ENCODE measurements around the gene MAF. TPM values are rescaled to one million over a fixed set of nuclear protein-coding genes. Genes with fewer than 3 reads are reported as not detected.

MAF gene
- total and polyA plus RNA-seq, 2 donors (not counting 1 experiment from before 2014, with no cell fraction given) = 6.6 to 27.7 TPM

GRCh38 chr16:79645701-79646100 is 45.2 kb upstream of the MAF start:
- Histone ChIP-seq H3K27ac (ENCODE audit: insufficient read depth, low read length) (no peak overlapping the region), H3K4me2 (ENCODE audit: extremely low read depth, insufficient read depth, low read length) (no peak overlapping the region), H3K4me3 (replicated peaks in 1 of 4; ENCODE audit: control extremely low read depth in 1 of 4, insufficient read depth in 1 of 4, low read depth in 3 of 4, low read length in 4 of 4) (no peak overlapping the region), H4K20me1 (ENCODE audit: control insufficient read depth, extremely low read depth, insufficient read depth, low read length) (no peaks in the 10 kb centered on the region), H3K9me3 (ENCODE audit: control insufficient read depth, insufficient read depth, low read depth, low read length) (no peaks in the 10 kb centered on the region), H3K27me3 (ENCODE audit: control insufficient read depth, insufficient read depth, low read length) (no peaks in the 10 kb centered on the region), H2AFZ (ENCODE audit: low read length) (no peak overlapping the region), H3K4me1 (ENCODE audit: control insufficient read depth, extremely low read depth, insufficient read depth, low read length) (no peaks in the 10 kb centered on the region), H3K79me2 (ENCODE audit: control insufficient read depth, insufficient read depth, low read length) (no peaks in the 10 kb centered on the region), H3K36me3 (ENCODE audit: control insufficient read depth, insufficient read depth, low read length) (no peaks in the 10 kb centered on the region), H3K9ac (ENCODE audit: insufficient read depth, low read length) (no peak overlapping the region)
- TF ChIP-seq EZH2 (IDR thresholded peaks at IDR 0.05; ENCODE audit: low read length, missing control alignments) (no peak), CTCF (conservative IDR thresholded peaks at IDR 0.05 in 1 of 2, IDR thresholded peaks at IDR 0.05 in 1 of 2; ENCODE audit: low read depth in 1 of 2, low read length in 2 of 2) (no peak)
- DNase-seq (ENCODE audit: low read depth in 2 of 2) = peak in 1 of 2 donors; percentile 5

GRCh38 chr16:79644971-79645667 is 44.6 kb upstream of the MAF start:
- no peaks in the 10 kb centered on the region for H3K27me3 ChIP-seq (ENCODE audit: control insufficient read depth, insufficient read depth, low read length)
- peak in 1 of 2 donors; percentile 10 for DNase-seq (ENCODE audit: low read depth in 2 of 2)
- no peak overlapping the region for H3K27ac ChIP-seq (ENCODE audit: insufficient read depth, low read length)
- no peaks in the 10 kb centered on the region for H3K9me3 ChIP-seq (ENCODE audit: control insufficient read depth, insufficient read depth, low read depth, low read length)
- H3K9ac ChIP-seq (ENCODE audit: insufficient read depth, low read length) = no peak overlapping the region
- no peak overlapping the region for H3K4me3 ChIP-seq (replicated peaks in 1 of 4; ENCODE audit: control extremely low read depth in 1 of 4, insufficient read depth in 1 of 4, low read depth in 3 of 4, low read length in 4 of 4)
- H3K4me2 ChIP-seq (ENCODE audit: extremely low read depth, insufficient read depth, low read length) = no peak overlapping the region
- no peaks in the 10 kb centered on the region for H3K79me2 ChIP-seq (ENCODE audit: control insufficient read depth, insufficient read depth, low read length)
- no peak overlapping the region for H2AFZ ChIP-seq (ENCODE audit: low read length)
- no peaks in the 10 kb centered on the region for H3K4me1 ChIP-seq (ENCODE audit: control insufficient read depth, extremely low read depth, insufficient read depth, low read length)
- no peaks in the 10 kb centered on the region for H3K36me3 ChIP-seq (ENCODE audit: control insufficient read depth, insufficient read depth, low read length)
- TF ChIP-seq EZH2 (IDR thresholded peaks at IDR 0.05; ENCODE audit: low read length, missing control alignments) = no peak
- no peak for TF ChIP-seq CTCF (conservative IDR thresholded peaks at IDR 0.05 in 1 of 2, IDR thresholded peaks at IDR 0.05 in 1 of 2; ENCODE audit: low read depth in 1 of 2, low read length in 2 of 2)
- H4K20me1 ChIP-seq (ENCODE audit: control insufficient read depth, extremely low read depth, insufficient read depth, low read length) = no peaks in the 10 kb centered on the region

- Histone ChIP-seq H3K27me3 (ENCODE audit: control insufficient read depth, insufficient read depth, low read length) (no peaks in the 10 kb centered on the region), H2AFZ (ENCODE audit: low read length) (no peak overlapping the region), H3K27ac (ENCODE audit: insufficient read depth, low read length) (no peak overlapping the region), H3K9me3 (ENCODE audit: control insufficient read depth, insufficient read depth, low read depth, low read length) (no peaks in the 10 kb centered on the region), H3K9ac (ENCODE audit: insufficient read depth, low read length) (no peak overlapping the region), H3K4me3 (replicated peaks in 1 of 4; ENCODE audit: control extremely low read depth in 1 of 4, insufficient read depth in 1 of 4, low read depth in 3 of 4, low read length in 4 of 4) (no peak overlapping the region), H3K4me1 (ENCODE audit: control insufficient read depth, extremely low read depth, insufficient read depth, low read length) (no peaks in the 10 kb centered on the region), H3K79me2 (ENCODE audit: control insufficient read depth, insufficient read depth, low read length) (no peaks in the 10 kb centered on the region), H3K36me3 (ENCODE audit: control insufficient read depth, insufficient read depth, low read length) (no peaks in the 10 kb centered on the region), H3K4me2 (ENCODE audit: extremely low read depth, insufficient read depth, low read length) (no peak overlapping the region), H4K20me1 (ENCODE audit: control insufficient read depth, extremely low read depth, insufficient read depth, low read length) (no peaks in the 10 kb centered on the region)
- no peak for DNase-seq (ENCODE audit: low read depth in 2 of 2)
- TF ChIP-seq CTCF (conservative IDR thresholded peaks at IDR 0.05 in 1 of 2, IDR thresholded peaks at IDR 0.05 in 1 of 2; ENCODE audit: low read depth in 1 of 2, low read length in 2 of 2) = no peak
These were observed 42.1 kb upstream of the MAF start for GRCh38 chr16:79642652-79643051.
